ENCODE measurements around the gene GARNL3.

Gene GARNL3

DNA sequence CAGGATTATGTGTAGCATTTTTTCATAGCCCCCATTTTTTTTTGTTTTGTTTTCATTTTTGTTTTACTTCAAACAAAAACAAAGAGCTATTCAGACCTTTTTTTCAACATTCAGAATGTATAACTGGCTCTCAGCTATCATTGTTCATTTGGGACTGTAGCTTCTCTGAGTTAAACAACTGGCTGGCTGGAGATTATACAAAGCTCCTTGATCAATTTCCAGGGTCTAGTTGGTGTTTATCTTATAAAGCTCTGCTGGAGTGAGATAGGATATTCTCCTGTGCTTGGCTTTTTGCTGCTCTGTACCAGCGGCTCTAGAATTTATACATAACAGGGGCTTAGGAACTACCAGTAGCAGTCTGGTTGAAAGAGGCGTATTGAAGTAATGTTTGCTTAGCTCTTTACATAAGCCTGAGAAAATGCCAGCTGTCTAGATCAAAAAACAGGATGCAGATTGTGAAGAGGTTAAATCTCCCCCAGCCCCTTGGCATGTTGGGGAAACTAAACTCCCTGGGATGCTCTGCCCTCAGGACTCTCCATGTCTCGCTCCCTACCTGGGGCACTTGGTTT lies 15.2 kb downstream of the GARNL3 start:
- no peak for DNase-seq (ENCODE audit: low read depth)

DNA sequence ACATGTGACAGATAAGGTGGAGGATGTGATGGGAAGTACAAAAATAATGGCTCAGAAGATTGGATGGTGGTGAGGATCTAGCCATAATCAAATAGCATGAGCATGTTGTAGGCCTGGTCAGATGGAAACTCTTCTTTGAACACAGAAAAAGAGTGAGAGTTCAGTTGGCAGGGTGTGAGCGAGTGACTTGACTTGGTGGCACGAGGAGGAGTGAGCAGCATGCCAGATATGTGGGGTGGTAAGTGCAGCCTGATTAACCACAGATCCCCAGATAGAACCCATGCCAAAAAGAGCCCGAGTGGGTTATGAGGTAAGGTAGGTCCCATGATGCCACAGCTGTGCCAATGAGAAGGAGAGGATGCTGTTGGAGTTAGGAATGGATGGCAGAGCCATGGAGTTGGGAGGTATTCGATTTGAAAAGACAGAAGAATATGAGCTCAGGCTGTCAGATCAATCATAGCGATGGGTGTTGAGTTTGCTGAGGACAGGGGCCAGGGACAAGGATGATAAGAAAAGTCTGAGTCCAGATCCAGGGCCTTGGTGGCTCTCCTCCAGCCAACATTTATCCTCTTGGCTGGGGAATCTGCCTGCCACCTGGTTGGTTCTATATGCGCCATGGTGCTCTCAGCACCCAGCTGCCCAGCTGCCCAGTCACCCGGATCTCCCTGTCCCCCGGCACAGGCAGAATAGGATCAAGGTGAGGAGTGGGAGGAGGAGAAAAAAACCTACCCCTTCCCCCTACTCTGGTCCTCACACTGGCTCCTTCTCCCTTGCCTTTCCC lies 16.5 kb downstream of the GARNL3 start:
- DNase-seq (ENCODE audit: low read depth), result no peak

DNA sequence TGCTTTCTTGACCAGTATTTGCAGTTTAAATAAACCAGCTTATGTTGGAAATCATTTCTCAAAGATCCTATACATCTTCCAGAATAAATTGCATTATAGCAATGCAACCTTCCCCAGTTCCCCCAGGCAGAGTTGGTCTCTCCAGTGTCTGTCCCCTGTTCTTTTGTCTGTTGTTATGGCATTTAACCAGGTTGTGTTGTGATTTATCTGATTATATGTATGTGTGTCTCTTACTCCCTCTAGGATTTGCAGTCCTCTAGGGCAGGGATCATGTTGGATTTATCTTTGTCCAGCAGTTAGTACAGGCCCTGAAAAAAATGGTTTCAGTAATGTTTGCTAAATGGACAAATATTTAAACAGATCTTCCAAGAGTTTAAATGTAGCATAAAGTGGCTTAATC lies 17.3 kb downstream of the GARNL3 start:
- DNase-seq (ENCODE audit: low read depth), result no peak

DNA sequence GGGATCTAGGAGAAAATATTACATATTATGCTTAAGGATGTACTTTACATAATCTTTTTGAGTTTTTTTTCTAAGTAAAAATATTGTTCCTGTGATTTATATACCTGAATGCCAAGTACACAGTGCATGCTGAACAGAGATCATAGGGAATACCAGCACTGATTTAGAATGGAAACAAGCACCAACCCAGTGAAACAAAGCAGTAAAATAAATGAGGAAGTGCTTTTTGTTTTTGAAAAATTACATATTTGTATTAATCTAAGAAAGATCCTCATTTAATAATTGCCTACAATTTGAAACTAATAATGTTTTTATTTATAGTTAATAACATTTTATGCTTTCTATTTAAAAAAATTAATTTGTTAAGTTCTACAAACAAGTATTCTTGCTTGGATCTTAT lies 18.0 kb downstream of the GARNL3 start:
- DNase-seq (ENCODE audit: low read depth), result no peak

DNA sequence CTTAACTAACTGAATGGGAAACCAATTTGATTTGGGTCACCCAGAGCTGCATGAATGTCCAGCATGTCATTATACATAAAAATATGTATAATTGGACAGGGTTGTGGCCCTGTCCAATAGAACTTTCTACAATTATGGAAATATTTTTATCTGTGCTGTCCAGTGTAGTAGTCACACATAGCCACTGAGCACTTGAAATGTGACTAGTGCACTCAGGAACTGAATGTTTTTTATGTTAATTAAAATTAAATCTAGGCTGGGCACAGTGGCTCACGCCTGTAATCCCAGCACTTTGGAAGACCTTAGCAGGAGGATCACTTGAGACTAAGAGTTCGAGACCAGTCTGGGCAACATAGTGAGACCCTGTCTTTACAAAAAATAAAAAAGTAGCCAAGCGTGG lies 18.6 kb downstream of the GARNL3 start:
- no peak for DNase-seq (ENCODE audit: low read depth)

DNA sequence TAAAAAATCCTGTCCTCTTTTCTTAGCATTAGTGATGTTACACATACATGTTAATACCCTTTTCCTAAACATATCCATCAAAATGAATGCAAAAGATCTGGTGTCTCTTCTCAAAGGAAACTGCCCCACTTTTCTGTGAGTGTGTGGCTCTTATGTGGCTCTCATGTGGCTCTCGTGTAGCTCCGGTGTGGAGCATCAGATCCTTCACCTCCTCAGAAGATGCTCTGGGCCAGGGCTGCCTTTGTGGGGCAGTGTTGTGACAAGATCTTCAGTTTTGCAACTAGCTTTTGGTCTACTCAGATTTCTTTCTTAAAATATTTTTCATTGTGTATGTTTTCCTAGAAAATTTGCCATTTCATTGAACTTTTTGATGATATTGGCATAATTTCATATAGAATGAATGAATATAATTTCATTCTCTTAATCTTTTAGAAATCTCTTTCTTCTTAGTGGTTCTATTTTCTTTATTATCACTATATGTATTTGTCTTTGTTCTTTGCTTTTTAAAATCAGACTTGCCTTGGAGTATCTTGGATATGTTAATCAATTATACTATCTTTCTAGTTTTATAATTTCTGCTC lies 19.4 kb downstream of the GARNL3 start:
- DNase-seq (ENCODE audit: low read depth), result no peak

DNA sequence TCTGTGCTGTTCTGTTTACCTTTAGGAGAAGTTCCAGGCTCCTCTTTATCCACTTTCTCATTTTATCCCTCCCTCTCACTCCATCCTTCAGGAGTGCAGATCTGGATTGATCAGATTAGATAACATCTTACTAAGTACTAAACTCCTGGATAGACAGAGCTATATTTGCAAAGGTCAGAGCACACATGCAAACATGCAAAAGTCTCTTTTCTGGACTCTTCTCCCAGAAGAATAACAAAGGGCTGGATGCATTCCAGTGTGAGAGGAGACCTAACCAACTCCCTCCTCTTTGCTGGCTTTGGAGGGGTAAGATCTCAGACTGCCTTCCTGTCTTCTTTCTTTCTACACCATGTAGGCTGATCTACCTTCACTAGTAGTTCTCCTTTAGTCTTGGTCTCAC lies 21.4 kb downstream of the GARNL3 start:
- no peak for DNase-seq (ENCODE audit: low read depth)

DNA sequence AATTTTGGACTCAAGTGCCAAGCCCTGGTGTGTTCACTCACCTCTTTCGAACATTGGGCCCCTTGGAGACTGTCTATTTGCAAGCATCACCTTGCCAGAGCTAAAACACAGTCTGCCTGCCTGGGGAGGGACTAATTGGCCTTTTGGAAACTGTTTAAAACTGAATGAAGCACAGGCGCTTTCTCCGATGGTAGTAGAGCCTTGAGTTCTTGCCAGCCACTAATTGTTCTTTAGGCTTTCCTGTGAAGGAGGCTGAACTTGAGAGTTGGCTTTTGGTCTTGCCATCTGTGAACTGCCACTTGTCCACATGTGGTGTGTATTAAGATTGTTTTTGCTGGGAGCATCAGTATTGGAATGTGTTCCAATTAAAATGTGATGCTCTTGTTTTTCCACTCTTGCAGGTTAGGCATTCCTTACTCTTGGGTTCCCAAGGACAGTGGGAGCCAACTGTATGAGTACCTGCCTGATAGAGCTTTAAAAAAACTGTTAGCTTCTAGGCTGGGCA lies 26.0 kb downstream of the GARNL3 start:
- DNase-seq (ENCODE audit: low read depth), result no peak

DNA sequence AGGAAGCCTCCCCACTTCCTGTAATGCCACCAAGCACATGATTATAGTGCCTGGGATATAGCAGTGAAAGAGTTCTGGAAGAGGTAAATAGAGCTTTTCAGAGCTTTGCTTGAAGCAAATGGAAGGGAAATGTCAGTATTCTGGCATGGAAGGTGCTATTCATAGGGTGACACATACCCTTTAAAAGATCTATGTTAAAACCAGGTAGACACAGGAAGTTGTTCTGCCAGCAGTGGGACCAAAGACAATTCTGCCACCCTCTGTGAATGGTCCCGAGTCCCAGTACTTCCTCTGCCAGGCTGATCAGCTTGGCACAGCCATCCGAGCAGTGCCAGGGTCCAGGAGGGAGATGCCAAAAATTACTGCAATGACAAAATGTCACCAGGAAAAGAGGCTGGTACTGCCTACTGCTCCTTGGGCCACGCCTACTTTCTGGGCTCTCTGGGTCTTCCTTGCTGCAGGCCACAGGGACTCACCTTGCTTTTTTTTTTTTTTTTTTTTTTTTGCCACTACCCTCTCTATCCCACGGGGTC lies 26.7 kb downstream of the GARNL3 start:
- DNase-seq (ENCODE audit: low read depth), result no peak

DNA sequence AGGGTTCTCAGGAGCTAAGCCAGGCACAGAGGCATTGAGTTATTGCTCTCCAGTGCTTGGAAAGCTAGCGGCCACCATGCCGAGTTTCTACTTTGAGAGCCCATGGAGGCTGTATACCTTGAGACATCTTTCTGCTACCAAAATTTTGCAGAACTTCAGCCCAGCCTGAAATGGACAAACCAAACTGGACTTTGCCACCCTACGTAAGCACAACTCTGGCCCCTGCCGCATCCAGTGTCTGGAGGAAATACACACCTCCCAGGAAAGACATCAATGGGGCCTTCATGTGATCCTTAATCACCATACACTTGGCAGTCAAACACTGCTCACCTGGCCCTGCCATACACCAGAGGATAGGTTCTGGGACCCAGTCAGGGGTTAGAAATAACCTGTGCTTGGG lies 27.8 kb downstream of the GARNL3 start:
- no peak for DNase-seq (ENCODE audit: low read depth)

DNA sequence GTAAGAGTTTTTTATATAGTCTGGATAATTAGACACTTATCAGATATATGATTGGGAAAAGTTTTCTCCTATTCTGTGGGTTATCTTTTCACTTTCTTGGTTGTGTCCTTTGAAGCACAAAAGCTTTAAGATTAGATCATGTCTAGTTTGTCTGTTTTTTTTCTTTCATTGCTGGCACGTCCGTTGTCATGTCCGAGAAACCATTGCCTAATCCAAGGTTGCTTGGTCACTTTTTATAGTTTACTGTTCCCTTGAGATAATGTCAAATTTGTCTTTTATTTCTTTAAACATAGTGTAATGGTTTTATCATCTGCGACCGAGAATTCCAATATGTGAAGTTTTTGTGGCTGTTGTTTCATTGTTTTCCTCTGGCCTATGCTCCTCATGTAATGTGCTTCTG lies 28.8 kb downstream of the GARNL3 start:
- no peak for DNase-seq (ENCODE audit: low read depth)

DNA sequence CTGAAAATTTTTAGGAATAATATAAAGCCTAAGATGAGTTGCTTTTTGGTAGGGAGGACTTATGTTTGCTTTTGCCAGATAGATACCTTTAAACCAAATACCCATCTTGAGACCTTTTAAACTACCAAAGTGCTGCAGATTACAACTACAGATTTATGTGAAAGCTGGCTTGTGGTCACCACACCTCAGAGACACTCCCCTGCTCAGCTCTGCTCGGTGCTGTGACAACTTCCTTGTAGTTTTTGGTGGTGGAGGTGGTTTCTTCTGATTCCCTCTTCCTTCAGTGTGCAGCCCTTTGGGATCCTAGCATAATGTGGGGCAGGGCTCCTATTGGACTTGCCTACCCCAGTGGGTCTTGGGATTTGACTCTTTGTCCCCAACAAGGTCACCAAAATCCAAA lies 29.2 kb downstream of the GARNL3 start:
- no peak for DNase-seq (ENCODE audit: low read depth)

DNA sequence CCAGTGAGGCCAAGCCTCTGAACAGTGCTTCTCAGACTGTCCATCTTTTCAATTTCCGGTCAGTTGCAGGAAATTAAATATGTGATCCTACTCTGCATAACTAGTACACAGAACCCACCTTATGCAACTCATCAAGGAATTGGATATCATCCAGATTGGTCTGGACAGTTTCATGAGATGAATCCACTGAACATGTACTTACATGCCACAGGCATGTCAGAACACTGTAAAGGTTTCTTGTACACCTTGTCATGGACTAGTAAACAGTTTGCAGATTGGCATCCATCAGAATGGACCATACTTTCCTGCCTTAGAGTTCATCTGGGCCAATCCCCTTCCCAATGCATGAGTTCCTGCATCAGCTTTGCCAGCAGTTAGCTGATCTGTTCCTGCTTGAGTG lies 30.4 kb downstream of the GARNL3 start:
- no peak for DNase-seq (ENCODE audit: low read depth)

DNA sequence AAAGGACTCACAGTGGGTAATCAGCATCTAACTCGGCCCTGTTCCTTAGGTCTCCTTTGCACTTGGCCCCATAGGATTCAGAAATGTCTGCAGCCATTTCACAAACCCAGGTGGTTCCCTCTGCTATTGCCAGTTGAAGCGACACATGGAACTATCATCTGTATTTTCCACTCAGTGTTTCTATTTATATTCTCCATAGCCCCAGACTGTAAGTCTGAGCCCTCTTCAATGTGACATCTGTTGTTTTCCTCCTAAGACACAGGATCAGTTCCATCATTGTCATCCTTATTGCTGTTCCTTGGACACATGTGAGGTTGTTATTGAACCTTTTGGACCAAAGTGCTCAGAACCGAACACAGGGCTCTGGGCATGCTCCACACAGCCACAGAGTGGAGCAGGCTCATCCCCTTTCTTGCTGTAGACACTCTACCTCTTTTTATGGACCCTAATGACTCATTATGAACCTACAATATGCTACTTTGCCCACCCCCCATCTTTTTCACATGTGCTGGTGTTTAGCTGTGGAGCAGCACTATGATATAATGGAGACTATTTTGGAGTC lies 36.4 kb downstream of the GARNL3 start:
- no peak for DNase-seq (ENCODE audit: low read depth)

DNA sequence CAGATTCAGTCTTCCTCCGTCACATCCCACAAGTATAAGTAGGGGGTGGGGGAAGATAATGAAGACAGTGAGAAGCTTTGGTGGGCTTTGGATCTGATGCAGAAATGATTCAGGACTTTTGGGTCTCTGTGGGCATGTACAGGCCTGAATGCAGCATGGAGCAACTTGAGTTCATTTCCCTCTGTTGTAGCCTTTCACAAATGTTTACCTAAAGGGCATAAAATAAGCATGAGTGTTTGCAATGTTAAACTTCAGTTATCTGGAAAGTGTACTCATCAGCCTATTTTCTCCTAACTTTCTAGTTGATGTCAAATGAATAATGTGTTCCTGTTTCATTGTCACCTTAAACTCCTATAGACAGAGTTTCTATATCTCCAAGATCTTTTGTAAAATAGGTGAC lies 39.3 kb downstream of the GARNL3 start:
- no peak for DNase-seq (ENCODE audit: low read depth)

DNA sequence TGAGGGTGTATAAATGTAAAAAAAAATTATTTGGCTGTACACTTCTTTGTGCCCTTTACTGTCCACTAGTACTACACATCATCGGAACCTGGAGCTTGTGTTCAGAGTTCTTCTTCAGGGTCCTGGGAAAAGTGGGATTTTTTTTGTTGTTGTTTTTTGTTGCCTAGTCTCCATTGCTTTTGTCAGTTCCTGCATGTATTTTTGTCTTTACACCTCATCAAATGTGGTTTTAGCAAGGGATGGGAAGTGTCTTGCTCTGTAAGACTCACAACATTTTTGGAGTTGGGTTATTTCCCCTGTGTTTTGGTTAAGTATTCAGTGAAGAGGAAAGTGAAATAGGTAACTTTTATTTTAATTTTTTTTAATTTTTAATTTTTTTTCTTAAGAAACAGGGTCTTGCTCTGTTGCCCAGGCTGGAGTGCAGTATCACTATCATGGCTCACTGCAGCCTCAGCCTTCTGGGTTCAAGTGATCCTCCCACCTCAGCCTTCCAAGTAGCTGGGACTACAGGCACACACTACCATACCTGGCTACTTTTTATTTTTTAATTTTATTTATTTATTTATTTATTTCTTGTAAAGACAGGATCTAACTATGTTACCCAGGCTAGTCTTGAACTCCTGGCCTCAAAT lies 40.7 kb downstream of the GARNL3 start:
- no peak for DNase-seq (ENCODE audit: low read depth)

DNA sequence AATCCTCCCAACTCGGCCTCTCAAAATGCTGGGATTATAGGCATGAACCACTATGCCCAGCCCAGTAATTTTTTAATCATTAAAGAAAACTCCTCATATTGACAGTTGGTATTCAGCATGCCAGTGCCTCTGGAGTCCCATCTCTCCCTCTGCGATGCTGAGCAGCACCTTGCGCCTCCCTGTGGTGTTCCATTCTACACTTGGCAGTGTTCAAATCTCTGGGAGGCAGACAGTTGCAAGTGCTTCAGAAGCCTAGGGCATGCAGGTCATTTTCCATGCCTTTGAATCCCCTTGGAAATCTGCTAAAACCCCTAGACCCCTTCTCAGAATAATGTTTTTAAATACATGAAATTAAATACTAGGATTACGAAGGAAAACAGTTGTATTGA lies 41.3 kb downstream of the GARNL3 start:
- no peak for DNase-seq (ENCODE audit: low read depth)

DNA sequence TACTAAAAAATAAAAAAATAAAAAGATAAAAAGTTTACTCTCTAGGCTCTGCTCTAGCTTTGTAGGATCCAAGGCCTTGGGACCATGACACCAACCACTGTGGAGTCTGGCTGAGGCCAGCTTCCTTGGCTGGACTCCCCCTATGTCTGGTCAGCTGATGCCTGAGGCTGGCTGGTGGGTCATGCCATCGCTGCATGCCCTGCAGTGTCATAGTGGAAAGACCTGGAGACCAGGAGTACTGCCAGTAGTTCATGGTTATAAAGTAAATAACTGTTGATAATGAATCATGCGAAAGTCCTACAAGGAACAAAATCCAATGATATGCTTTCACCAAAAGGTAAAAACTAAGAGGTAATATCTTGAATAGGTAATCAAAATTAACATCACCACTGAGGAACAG lies 43.2 kb downstream of the GARNL3 start:
- no peak for DNase-seq (ENCODE audit: low read depth)

DNA sequence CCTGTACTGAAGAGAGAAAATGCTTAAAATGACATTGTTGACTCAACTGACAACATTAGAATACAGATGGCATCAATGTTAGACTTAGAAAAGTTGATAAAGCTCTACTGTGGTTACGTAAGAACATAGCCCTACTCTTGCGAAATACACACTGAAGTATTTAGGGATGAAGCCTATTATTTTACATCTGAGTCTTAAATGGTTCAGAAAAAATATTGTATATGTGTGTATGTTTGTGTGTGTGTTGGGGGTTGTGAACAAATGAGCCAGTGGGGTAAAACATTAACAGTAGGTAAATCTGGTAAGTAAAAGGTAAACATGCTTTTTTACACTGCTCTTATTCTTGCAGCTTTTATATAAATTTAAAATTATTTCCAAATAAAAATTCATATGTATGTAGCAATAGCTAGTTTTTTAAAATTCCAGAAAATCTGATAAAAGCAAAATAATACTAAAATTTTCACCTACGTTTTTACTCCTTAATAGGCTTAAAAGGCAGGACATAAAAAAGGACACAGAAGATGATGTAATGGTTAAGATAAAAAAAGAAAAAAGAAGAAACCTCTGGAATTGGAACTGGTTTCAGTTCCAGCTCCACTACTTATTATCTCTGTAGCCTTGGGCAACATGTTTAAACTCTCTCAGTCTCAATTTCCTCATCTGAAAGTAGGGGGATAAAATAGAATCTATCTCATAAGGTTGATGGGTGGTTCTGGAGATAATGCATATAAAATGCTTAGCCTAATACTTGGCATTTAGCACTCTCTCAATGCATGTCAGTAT lies 44.3 kb downstream of the GARNL3 start:
- no peak for DNase-seq (ENCODE audit: low read depth)

DNA sequence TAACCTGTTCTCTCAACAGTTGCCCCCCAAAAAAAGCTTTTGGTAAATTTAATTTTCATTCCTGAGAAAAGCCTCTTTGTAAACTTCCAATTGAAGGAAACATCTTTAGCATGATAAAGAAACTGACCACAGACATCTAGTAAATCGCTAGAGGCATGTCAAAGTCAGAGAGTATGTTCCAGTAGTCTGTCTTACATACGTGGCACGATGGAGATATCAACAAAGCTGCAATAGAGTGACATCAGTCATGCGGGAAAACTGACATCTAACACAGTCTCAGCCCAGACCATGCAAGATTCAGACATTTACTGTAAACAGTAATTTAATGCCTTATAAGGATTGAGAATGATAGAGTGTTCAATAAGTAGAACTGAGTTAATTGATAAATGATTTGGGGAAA lies 45.1 kb downstream of the GARNL3 start:
- no peak for DNase-seq (ENCODE audit: low read depth)

DNA sequence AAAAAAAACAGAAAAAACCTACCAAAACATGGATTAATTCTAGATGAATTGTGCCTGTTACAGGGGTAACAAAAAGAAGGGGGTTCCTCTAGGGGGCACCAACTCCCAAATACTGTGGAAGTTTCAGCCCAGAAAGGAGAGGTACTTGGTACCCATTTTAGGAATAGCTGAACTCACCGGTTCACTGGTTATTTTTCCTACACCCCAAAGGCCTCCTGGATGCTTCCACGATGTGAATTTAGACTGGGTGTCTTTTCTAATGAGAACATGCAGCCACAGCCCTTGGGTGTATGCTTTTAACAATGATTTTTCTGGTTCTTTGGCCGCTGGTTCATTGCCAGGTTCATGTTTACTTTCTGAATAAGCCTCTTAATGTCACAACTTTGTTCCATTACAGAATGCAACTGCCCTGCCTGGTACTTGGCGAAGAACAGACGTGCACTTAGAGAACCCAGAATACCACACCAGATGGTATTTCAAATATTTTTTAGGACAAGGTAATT lies 46.7 kb downstream of the GARNL3 start:
- DNase-seq (ENCODE audit: low read depth), result no peak
